ENCODE data around the gene SOD1.

Gene SOD1

DNA sequence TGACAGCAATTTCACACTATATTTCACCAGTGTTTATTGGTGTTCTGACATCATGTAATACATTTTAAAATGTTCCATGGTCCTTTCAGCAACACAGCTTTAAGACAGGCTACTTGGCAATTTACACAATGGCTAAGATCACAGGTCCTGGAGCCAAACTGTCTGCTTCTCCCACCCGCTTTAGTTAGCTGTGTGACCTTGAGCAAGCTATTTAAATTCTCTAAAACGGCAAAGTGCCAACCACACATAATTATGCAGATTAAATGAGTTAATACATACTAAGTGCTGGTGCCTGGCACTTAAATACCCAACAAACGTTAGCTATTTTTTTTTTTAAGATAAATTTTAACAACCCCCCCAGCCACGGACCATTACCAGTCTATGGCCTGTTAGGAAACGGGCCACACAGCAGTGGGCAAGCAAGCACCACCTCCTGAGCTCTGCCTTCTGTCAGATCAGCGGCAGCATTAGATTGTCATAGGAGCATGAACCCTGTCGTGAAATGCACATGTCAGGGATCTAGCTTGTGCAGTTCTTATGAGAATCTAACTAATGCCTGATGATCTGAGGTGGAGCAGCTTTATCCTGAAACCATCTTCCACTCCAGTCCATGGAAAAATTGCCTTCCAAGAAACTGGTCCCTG is 26.9 kb downstream of the SOD1 start:
- DNase-seq = no peak
- Histone ChIP-seq H3K79me1 (ENCODE audit: low read length) (no peaks in the 10 kb centered on the region), H3K36me3 (ENCODE audit: control insufficient read depth in 1 of 2, insufficient read depth in 2 of 2, low read length in 2 of 2) (peaks cover 18 to 36% of the 10 kb centered on the region in 2 experiments), H3K4ac (ENCODE audit: low read depth, low read length) (no peak overlapping the region), H3K14ac (ENCODE audit: low read length) (no peak overlapping the region), H3K23ac (ENCODE audit: low read length) (no peak overlapping the region), H3K4me1 (ENCODE audit: control insufficient read depth in 1 of 2, insufficient read depth in 2 of 2, low read length in 2 of 2) (no peaks in the 10 kb centered on the region), H3K79me2 (ENCODE audit: control insufficient read depth, insufficient read depth, low read length, poor library complexity) (no peaks in the 10 kb centered on the region), H3K9me3 (ENCODE audit: insufficient read depth, low read depth, low read length) (no peaks in the 10 kb centered on the region), H3K18ac (ENCODE audit: low read length) (no peak overlapping the region), H3K4me2 (ENCODE audit: low read length) (no peak overlapping the region), H2AK5ac (ENCODE audit: low read length) (no peak overlapping the region), H2AFZ (ENCODE audit: insufficient read depth, low read length, poor library complexity) (no peak overlapping the region), H3K27ac (ENCODE audit: low read depth, low read length) (no peak overlapping the region), H4K12ac (ENCODE audit: low read depth, low read length) (no peak overlapping the region), H3K9ac (ENCODE audit: low read length) (no peak overlapping the region), H3K4me3 (ENCODE audit: low read depth, low read length) (no peak overlapping the region), H2BK12ac (ENCODE audit: low read length) (no peak overlapping the region), H3K27me3 (ENCODE audit: insufficient read depth, low read length) (no peaks in the 10 kb centered on the region), H2BK120ac (ENCODE audit: insufficient read depth, low read length, poor library complexity) (no peak overlapping the region), H2BK5ac (ENCODE audit: low read depth, low read length, poor library complexity) (no peak overlapping the region), H4K8ac (ENCODE audit: low read depth, low read length) (no peak overlapping the region), H4K91ac (ENCODE audit: low read depth, low read length) (no peak overlapping the region)
- no CpG with 5 or more reads among the region's 7 CpGs for WGBS (ENCODE audit: extremely low coverage, insufficient coverage, insufficient read length)

DNA sequence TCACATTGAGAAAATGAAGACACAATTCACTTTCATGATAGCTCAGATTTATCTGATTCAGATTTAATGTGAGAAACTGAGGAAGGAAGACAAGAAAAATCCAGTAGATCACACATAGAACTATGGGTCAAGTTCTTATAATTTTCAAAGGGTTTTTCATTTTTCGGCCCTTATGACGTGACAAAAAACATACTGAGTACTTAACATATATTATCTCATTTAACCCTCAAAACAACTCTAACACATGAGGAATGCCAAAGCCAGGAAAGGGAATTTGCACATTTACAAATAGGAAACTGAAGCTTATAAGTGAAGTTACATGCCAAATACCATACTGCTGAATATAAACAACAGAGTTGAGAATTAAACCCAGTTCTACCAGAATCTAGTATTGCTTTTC is 27.6 kb downstream of the SOD1 start:
- Histone ChIP-seq H2BK5ac (ENCODE audit: low read depth, low read length, poor library complexity) (no peak overlapping the region), H3K18ac (ENCODE audit: low read length) (no peak overlapping the region), H2BK12ac (ENCODE audit: low read length) (no peak overlapping the region), H4K91ac (ENCODE audit: low read depth, low read length) (no peak overlapping the region), H3K9me3 (ENCODE audit: insufficient read depth, low read depth, low read length) (no peaks in the 10 kb centered on the region), H3K27ac (ENCODE audit: low read depth, low read length) (no peak overlapping the region), H3K79me2 (ENCODE audit: control insufficient read depth, insufficient read depth, low read length, poor library complexity) (no peaks in the 10 kb centered on the region), H3K4me1 (ENCODE audit: control insufficient read depth in 1 of 2, insufficient read depth in 2 of 2, low read length in 2 of 2) (no peaks in the 10 kb centered on the region), H2AFZ (ENCODE audit: insufficient read depth, low read length, poor library complexity) (no peak overlapping the region), H2AK5ac (ENCODE audit: low read length) (no peak overlapping the region), H3K14ac (ENCODE audit: low read length) (no peak overlapping the region), H3K9ac (ENCODE audit: low read length) (no peak overlapping the region), H3K36me3 (ENCODE audit: control insufficient read depth in 1 of 2, insufficient read depth in 2 of 2, low read length in 2 of 2) (peaks cover 18 to 36% of the 10 kb centered on the region in 2 experiments), H3K4me2 (ENCODE audit: low read length) (no peak overlapping the region), H4K8ac (ENCODE audit: low read depth, low read length) (no peak overlapping the region), H3K23ac (ENCODE audit: low read length) (no peak overlapping the region), H3K79me1 (ENCODE audit: low read length) (no peaks in the 10 kb centered on the region), H4K12ac (ENCODE audit: low read depth, low read length) (no peak overlapping the region), H2BK120ac (ENCODE audit: insufficient read depth, low read length, poor library complexity) (no peak overlapping the region), H3K27me3 (ENCODE audit: insufficient read depth, low read length) (no peaks in the 10 kb centered on the region), H3K4me3 (ENCODE audit: low read depth, low read length) (no peak overlapping the region), H3K4ac (ENCODE audit: low read depth, low read length) (no peak overlapping the region)
- no peak for DNase-seq
- no CpG with 5 or more reads among the region's 2 CpGs for WGBS (ENCODE audit: extremely low coverage, insufficient coverage, insufficient read length)

DNA sequence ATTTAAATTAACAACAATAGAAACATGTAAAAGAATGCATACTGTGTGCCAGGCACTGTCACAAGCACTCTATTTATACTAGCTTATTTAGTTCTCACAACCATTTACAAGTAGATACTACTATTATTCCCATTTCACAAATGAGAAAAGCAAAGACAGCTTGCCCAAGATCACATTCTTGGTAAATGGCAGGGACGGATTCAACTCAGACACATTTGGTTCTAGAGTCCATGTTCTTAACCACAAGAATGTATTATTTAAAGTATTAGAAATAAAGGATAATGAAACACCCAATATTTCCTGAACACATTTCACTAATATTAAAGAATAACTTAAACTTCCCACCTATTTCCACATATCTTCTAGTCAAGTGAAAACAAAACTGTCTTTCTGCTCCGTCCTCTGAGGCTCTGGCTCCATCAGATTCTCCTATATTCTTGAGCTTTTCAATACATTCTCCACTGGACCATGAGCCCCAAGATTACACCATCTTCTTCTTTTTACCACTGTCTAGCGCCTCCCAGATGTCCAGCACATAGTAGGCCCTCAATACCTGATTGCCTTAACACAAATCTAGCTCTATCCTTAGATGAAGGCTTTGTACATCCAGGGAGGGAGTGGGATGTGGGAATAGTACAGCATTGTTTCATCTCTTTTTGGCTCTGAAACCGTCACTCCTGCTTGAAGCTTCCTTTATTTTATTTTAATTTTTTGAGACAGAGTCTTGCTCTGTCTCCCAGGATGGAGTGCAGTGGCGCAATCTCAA is 29.3 kb downstream of the SOD1 start:
- H2BK120ac ChIP-seq (ENCODE audit: insufficient read depth, low read length, poor library complexity) = no peak overlapping the region
- no peaks in the 10 kb centered on the region for H3K79me1 ChIP-seq (ENCODE audit: low read length)
- H4K91ac ChIP-seq (ENCODE audit: low read depth, low read length) = no peak overlapping the region
- no peak overlapping the region for H4K8ac ChIP-seq (ENCODE audit: low read depth, low read length)
- H3K4me2 ChIP-seq (ENCODE audit: low read length) = no peak overlapping the region
- WGBS (ENCODE audit: extremely low coverage, insufficient coverage, insufficient read length) = no CpG with 5 or more reads among the region's 5 CpGs
- H3K4ac ChIP-seq (ENCODE audit: low read depth, low read length) = no peak overlapping the region
- H3K9me3 ChIP-seq (ENCODE audit: insufficient read depth, low read depth, low read length) = no peaks in the 10 kb centered on the region
- H3K4me1 ChIP-seq (ENCODE audit: control insufficient read depth in 1 of 2, insufficient read depth in 2 of 2, low read length in 2 of 2) = no peaks in the 10 kb centered on the region
- no peak overlapping the region for H3K4me3 ChIP-seq (ENCODE audit: low read depth, low read length)
- no peak overlapping the region for H2AK5ac ChIP-seq (ENCODE audit: low read length)
- H2BK5ac ChIP-seq (ENCODE audit: low read depth, low read length, poor library complexity) = no peak overlapping the region
- no peak for DNase-seq
- H3K9ac ChIP-seq (ENCODE audit: low read length) = no peak overlapping the region
- H3K27me3 ChIP-seq (ENCODE audit: insufficient read depth, low read length) = no peaks in the 10 kb centered on the region
- no peak overlapping the region for H3K18ac ChIP-seq (ENCODE audit: low read length)
- H2AFZ ChIP-seq (ENCODE audit: insufficient read depth, low read length, poor library complexity) = no peak overlapping the region
- H3K14ac ChIP-seq (ENCODE audit: low read length) = no peak overlapping the region
- H4K12ac ChIP-seq (ENCODE audit: low read depth, low read length) = no peak overlapping the region
- H3K79me2 ChIP-seq (ENCODE audit: control insufficient read depth, insufficient read depth, low read length, poor library complexity) = no peaks in the 10 kb centered on the region
- no peak overlapping the region for H3K23ac ChIP-seq (ENCODE audit: low read length)
- no peak overlapping the region for H3K27ac ChIP-seq (ENCODE audit: low read depth, low read length)
- peaks cover 21 to 40% of the 10 kb centered on the region in 2 experiments for H3K36me3 ChIP-seq (ENCODE audit: control insufficient read depth in 1 of 2, insufficient read depth in 2 of 2, low read length in 2 of 2)
- H2BK12ac ChIP-seq (ENCODE audit: low read length) = no peak overlapping the region

DNA sequence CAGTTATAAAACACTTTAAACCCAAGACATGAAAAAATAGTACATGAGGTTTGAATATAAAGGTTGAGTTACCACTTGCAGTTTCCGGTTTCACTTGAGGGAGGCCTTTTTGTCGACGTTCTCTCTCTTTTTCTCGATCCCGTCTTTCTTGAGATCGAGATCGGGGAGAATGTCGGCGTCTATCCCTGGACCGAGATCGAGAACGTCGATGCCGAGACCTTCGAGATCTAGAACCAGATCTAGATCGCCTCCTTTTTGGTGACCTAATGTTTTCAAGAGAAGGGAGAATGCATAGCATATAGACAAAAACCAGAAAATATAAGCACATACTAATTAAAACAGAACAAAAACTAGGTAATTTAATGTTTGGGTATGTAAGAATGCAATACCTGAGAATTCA is 33.7 kb downstream of the SOD1 start:
- Histone ChIP-seq H3K4me2 (ENCODE audit: low read length) (no peak overlapping the region), H4K12ac (ENCODE audit: low read depth, low read length) (no peak overlapping the region), H2AFZ (ENCODE audit: insufficient read depth, low read length, poor library complexity) (no peak overlapping the region), H4K91ac (ENCODE audit: low read depth, low read length) (no peak overlapping the region), H2BK5ac (ENCODE audit: low read depth, low read length, poor library complexity) (no peak overlapping the region), H2AK5ac (ENCODE audit: low read length) (no peak overlapping the region), H3K27me3 (ENCODE audit: insufficient read depth, low read length) (no peaks in the 10 kb centered on the region), H3K4me3 (ENCODE audit: low read depth, low read length) (no peak overlapping the region), H3K9me3 (ENCODE audit: insufficient read depth, low read depth, low read length) (no peaks in the 10 kb centered on the region), H3K14ac (ENCODE audit: low read length) (no peak overlapping the region), H4K8ac (ENCODE audit: low read depth, low read length) (no peak overlapping the region), H3K9ac (ENCODE audit: low read length) (no peak overlapping the region), H3K4me1 (ENCODE audit: control insufficient read depth in 1 of 2, insufficient read depth in 2 of 2, low read length in 2 of 2) (no peaks in the 10 kb centered on the region), H2BK12ac (ENCODE audit: low read length) (no peak overlapping the region), H2BK120ac (ENCODE audit: insufficient read depth, low read length, poor library complexity) (no peak overlapping the region), H3K4ac (ENCODE audit: low read depth, low read length) (no peak overlapping the region), H3K36me3 (ENCODE audit: control insufficient read depth in 1 of 2, insufficient read depth in 2 of 2, low read length in 2 of 2) (peaks cover 16 to 27% of the 10 kb centered on the region in 2 experiments), H3K27ac (ENCODE audit: low read depth, low read length) (no peak overlapping the region), H3K23ac (ENCODE audit: low read length) (no peak overlapping the region), H3K79me1 (ENCODE audit: low read length) (no peaks in the 10 kb centered on the region), H3K18ac (ENCODE audit: low read length) (no peak overlapping the region), H3K79me2 (ENCODE audit: control insufficient read depth, insufficient read depth, low read length, poor library complexity) (no peaks in the 10 kb centered on the region)
- no peak for DNase-seq
- no CpG with 5 or more reads among the region's 16 CpGs for WGBS (ENCODE audit: extremely low coverage, insufficient coverage, insufficient read length)
